IMR-90 (cell line): Measurements from ENCODE around the gene YES1. TPM values are rescaled to one million over a fixed set of nuclear protein-coding genes. Genes with fewer than 3 reads are reported as not detected.

Source experiments
- ATAC-seq: fragments of 200-7000 bp; cut with Tn5 transposase; 2 replicates; pipeline ENCODE4 v1.9.1; 2020; ENCODE audit warnings: low read depth, mild to moderate bottlenecking, moderate library complexity
- BruUV-seq: library from RNA; stranded (reverse); fragments of 400-500 nt; replicated peaks from 2 replicates; lab custom pipeline; 2021; lab: Mats Ljungman, UMichigan
- CTCF ChIA-PET: fragments of 300-600 bp; formaldehyde crosslinking; extraction: SDS; loops from one replicate; lab custom pipeline; 2021; ENCODE audit warnings: antibody characterized with exemption; lab: Yijun Ruan, JAX
- POLR2A ChIA-PET: fragments of 300-600 bp; sonication (Branson Sonifier 250); formaldehyde crosslinking; loops from one replicate; lab custom pipeline; 2022; ENCODE audit warnings: antibody characterized with exemption; ENCODE audit not compliant: unreplicated experiment; lab: Charles Lee
- DNase-seq: peaks from one replicate; pipeline ENCODE4 v3.0.0; 2013
- H2AFZ ChIP-seq: replicated peaks from 2 replicates; pipeline ENCODE3; 2013; ENCODE audit warnings: low read length, mild to moderate bottlenecking; ENCODE audit not compliant: poor library complexity
- H2AK5ac ChIP-seq: 2 replicates; pipeline ENCODE4 v1.6.1; 2013; ENCODE audit warnings: low read depth, low read length, inconsistent platforms
- H2AK9ac ChIP-seq: replicated peaks from 2 replicates; pipeline ENCODE3; 2013; ENCODE audit warnings: mild to moderate bottlenecking, low read depth, low read length, moderate library complexity; ENCODE audit not compliant: poor library complexity
- H2BK120ac ChIP-seq: 2 replicates; pipeline ENCODE4 v1.6.1; 2013; ENCODE audit warnings: low read depth, low read length, inconsistent platforms
- H2BK15ac ChIP-seq: 3 replicates; pipeline ENCODE4 v1.6.1; 2013; ENCODE audit warnings: low read depth, low read length, inconsistent platforms
- H2BK20ac ChIP-seq: 2 replicates; pipeline ENCODE4 v1.6.1; 2013; ENCODE audit warnings: low read depth, mild to moderate bottlenecking, inconsistent platforms, low read length, moderate library complexity
- H2BK5ac ChIP-seq: 2 replicates; pipeline ENCODE4 v1.6.1; 2013; ENCODE audit warnings: mild to moderate bottlenecking, low read depth, low read length, inconsistent platforms; ENCODE audit not compliant: poor library complexity, severe bottlenecking
- H3K14ac ChIP-seq: replicated peaks from 2 replicates; pipeline ENCODE4 v1.6.1; 2013; ENCODE audit warnings: low read depth, low read length, inconsistent platforms
- H3K18ac ChIP-seq: 2 replicates; pipeline ENCODE4 v1.6.1; 2013; ENCODE audit warnings: low read depth, low read length, control low read depth
- H3K23ac ChIP-seq: 2 replicates; pipeline ENCODE4 v1.6.1; 2013; ENCODE audit warnings: low read depth, low read length, inconsistent platforms
- H3K27ac ChIP-seq: 2 replicates; pipeline ENCODE4 v1.5.1; 2013; ENCODE audit warnings: mild to moderate bottlenecking, control low read depth, low read length; ENCODE audit not compliant: insufficient read depth
- H3K27me3 ChIP-seq: 2 replicates; pipeline ENCODE4 v1.6.1; 2013; ENCODE audit warnings: low read length; ENCODE audit not compliant: control insufficient read depth, insufficient read depth
- H3K36me3 ChIP-seq: 2 replicates; pipeline ENCODE4 v1.6.1; 2013; ENCODE audit warnings: low read length, mixed read lengths; ENCODE audit not compliant: control insufficient read depth, insufficient read depth
- H3K4ac ChIP-seq: 2 replicates; pipeline ENCODE4 v1.6.1; 2013; ENCODE audit warnings: low read depth, low read length, inconsistent platforms
- H3K4me1 ChIP-seq: 2 replicates; pipeline ENCODE4 v1.6.1; 2013; ENCODE audit warnings: low read length, mixed read lengths; ENCODE audit not compliant: control insufficient read depth, insufficient read depth
- H3K4me2 ChIP-seq: 2 replicates; pipeline ENCODE4 v1.6.1; 2013; ENCODE audit warnings: low read depth, mild to moderate bottlenecking, control low read depth, low read length, moderate library complexity
- H3K4me3 ChIP-seq: 2 replicates; pipeline ENCODE4 v1.5.1; 2013; ENCODE audit warnings: low read depth, mild to moderate bottlenecking, control low read depth, low read length, moderate library complexity; ENCODE audit not compliant: insufficient read depth
- H3K56ac ChIP-seq: 2 replicates; pipeline ENCODE4 v1.6.1; 2013; ENCODE audit warnings: low read length, inconsistent platforms; ENCODE audit not compliant: insufficient read depth; ENCODE audit errors: extremely low read depth
- H3K79me1 ChIP-seq, 2 experiments: 2 replicates each; pipeline ENCODE4 v1.6.1; 2013; ENCODE audit warnings: low read length in 2 of 2, inconsistent platforms in 1 of 2, low read depth in 1 of 2
- H3K9ac ChIP-seq: 2 replicates; pipeline ENCODE4 v1.6.1; 2013; ENCODE audit warnings: low read depth, low read length, control low read depth
- H3K9me1 ChIP-seq: 2 replicates; pipeline ENCODE4 v1.6.1; 2013; ENCODE audit warnings: low read length, inconsistent platforms; ENCODE audit not compliant: insufficient read depth
- H3K9me3 ChIP-seq: 2 replicates; pipeline ENCODE4 v1.6.1; 2013; ENCODE audit warnings: low read length; ENCODE audit not compliant: control insufficient read depth, insufficient read depth
- H4K20me1 ChIP-seq: 2 replicates; pipeline ENCODE4 v1.6.1; 2013; ENCODE audit warnings: low read length, inconsistent platforms; ENCODE audit not compliant: insufficient read depth
- H4K5ac ChIP-seq: 2 replicates; pipeline ENCODE4 v1.6.1; 2013; ENCODE audit warnings: mild to moderate bottlenecking, low read depth, low read length, control low read depth
- H4K8ac ChIP-seq, 2 experiments: 2 replicates each; pipeline ENCODE4 v1.6.1; 2013; ENCODE audit warnings: low read depth in 2 of 2, low read length in 2 of 2, control low read depth in 1 of 2, inconsistent platforms in 1 of 2
- H4K91ac ChIP-seq: 2 replicates; pipeline ENCODE4 v1.6.1; 2013; ENCODE audit warnings: low read depth, low read length, inconsistent platforms; ENCODE audit not compliant: insufficient read depth
- CEBPB ChIP-seq: IDR thresholded peaks from 2 replicates; pipeline ENCODE4 v1.6.1; 2012; ENCODE audit warnings: low read depth, low read length, improper control_type of control experiment
- MAFK ChIP-seq: IDR thresholded peaks from 2 replicates; pipeline ENCODE4 v1.6.1; 2012; ENCODE audit warnings: low read depth, low read length, improper control_type of control experiment
- WGBS, 2 experiments: methylation state at CpG; one replicate each; pipeline versions ENCODE4 v1.1.5 to v1.1.7; 2013; ENCODE audit warnings: missing lambda C conversion rate in 2 of 2; ENCODE audit not compliant: insufficient read length in 1 of 2; ENCODE audit errors: extremely low coverage in 2 of 2; 5-methylcytosine and 5-hydroxymethylcytosine counted together
- dilution Hi-C: fragments of 300-500 bp; cut with HindIII; formaldehyde crosslinking; loops from one replicate; pipeline ENCODE4 v1.14.3; 2018; ENCODE audit warnings: low sequenced_read_pairs; ENCODE audit not compliant: unreplicated experiment
- in situ Hi-C: fragments of 300-500 bp; cut with MboI; formaldehyde crosslinking; loops from 3 replicates; pipeline ENCODE4 v1.14.3; 2019; ENCODE audit warnings: low sequenced_read_pairs, inconsistent platforms, mixed read lengths
- intact Hi-C: fragments of 100-400 bp; cut with micrococcal nuclease; formaldehyde crosslinking; loops from 2 replicates; pipeline ENCODE4 v1.10.0; 2022
- polyA plus RNA-seq, 3 experiments: library from polyadenylated mRNA; depleted of rRNA; stranded (reverse); fragments of >200 nt; gene quantifications; 2 replicates each; pipeline ENCODE4 v1.2.3, GENCODE V29; 2012; ENCODE audit warnings: low replicate concordance in 1 of 3
- total RNA-seq: library from RNA; depleted of rRNA; stranded (reverse); fragments of >200 nt; gene quantifications from 2 replicates; pipeline ENCODE4 v1.2.3, GENCODE V29; 2012

Gene YES1
- total and polyA plus RNA-seq, 2 of the 4 experiments (the other 2 are of a cell fraction), result 16.7 to 62.0 TPM

- H4K5ac ChIP-seq, result no peak overlapping the region
- no peak overlapping the region for H3K56ac ChIP-seq
- no peak overlapping the region for H2AFZ ChIP-seq
- ATAC-seq (no peak), DNase-seq (no peak)
- H3K4ac ChIP-seq, result no peak overlapping the region
- BruUV-seq, result no TSS peak
- no peak overlapping the region for H3K4me3 ChIP-seq
- H3K4me1 ChIP-seq, result no peaks in the 10 kb centered on the region
- no peak overlapping the region for H2AK5ac ChIP-seq
- no peak overlapping the region for H4K8ac ChIP-seq
- peaks cover 4 to 6% of the 10 kb centered on the region in 2 experiments; a peak in 2 of 4 replicates for H3K79me1 ChIP-seq
- WGBS, 2 experiments, result 100% methylated on average over 1 of the region's 4 CpGs; no CpG with 5 or more reads in 1 of the 2 experiments
- no peak overlapping the region for H4K91ac ChIP-seq
- TF ChIP-seq CEBPB (no peak), MAFK (peak; percentile 60)
- no peak overlapping the region for H3K23ac ChIP-seq
- no peak overlapping the region for H2AK9ac ChIP-seq
- no peaks in the 10 kb centered on the region for H3K9me3 ChIP-seq
- H3K9me1 ChIP-seq, result peaks cover 2% of the 10 kb centered on the region; the same call in 1 of the 2 replicates
- H3K18ac ChIP-seq, result no peak overlapping the region
- no peak overlapping the region for H2BK5ac ChIP-seq
- no peaks in the 10 kb centered on the region for H4K20me1 ChIP-seq
- no peak overlapping the region for H2BK20ac ChIP-seq
- intact Hi-C loops, result no loop called here
- ChIA-PET POLR2A (no interaction called here), CTCF (interaction anchor here (1.5 kb wide), 1 partner anchor 16 kb away, joined by 3 read pairs; the partner anchor contains the start of gene ENOSF1)
- no peaks in the 10 kb centered on the region for H3K27me3 ChIP-seq
- no peak overlapping the region for H2BK120ac ChIP-seq
- H3K36me3 ChIP-seq, result peaks cover 9% of the 10 kb centered on the region
- no peak overlapping the region for H3K9ac ChIP-seq
- dilution Hi-C loops, result no loop called here
- in situ Hi-C loops, result no loop called here
- H3K27ac ChIP-seq, result no peak overlapping the region
- no peak overlapping the region for H3K14ac ChIP-seq
- no peak overlapping the region for H2BK15ac ChIP-seq
- H3K4me2 ChIP-seq, result no peak overlapping the region
These were observed 115.0 kb downstream of the YES1 start for GRCh38 chr18:697012-697411.
